Fibroblast of the aortic adventitia (primary cell): ENCODE data around the gene CENPX. TPM values are rescaled to one million over a fixed set of nuclear protein-coding genes. Genes with fewer than 3 reads are reported as not detected.

Source experiments
- DNase-seq: peaks from one replicate; pipeline ENCODE4 v3.0.0-alpha.2; 2010; ENCODE audit warnings: low read depth
- H3K4me3 ChIP-seq: 2 replicates; pipeline ENCODE4 v1.5.1; 2011; ENCODE audit warnings: low read depth, mild to moderate bottlenecking, control low read depth, low read length, moderate library complexity
- CTCF ChIP-seq: IDR thresholded peaks from 2 replicates; pipeline ENCODE4 v1.5.1; 2011; ENCODE audit warnings: mild to moderate bottlenecking, low read length, control low read depth, inconsistent platforms; ENCODE audit not compliant: insufficient read depth
- total RNA-seq: library from RNA; depleted of rRNA; stranded (reverse); fragments of >200 nt; gene quantifications from 2 replicates; pipeline ENCODE4 v1.2.3, GENCODE V29; 2012; ENCODE audit warnings: low replicate concordance

The CENPX gene
- total RNA-seq, 1 donor, result 41.8 TPM

- TF ChIP-seq CTCF, result no peak
- no peak overlapping the region for H3K4me3 ChIP-seq
- DNase-seq, result no peak
Observed at GRCh38 chr17:82028966-82029365, 6.3 kb upstream of the CENPX start.

- DNase-seq, result no peak
- H3K4me3 ChIP-seq, result no peak overlapping the region
- no peak for TF ChIP-seq CTCF
Observed at GRCh38 chr17:82028246-82028645, 5.6 kb upstream of the CENPX start.

GRCh38 chr17:82025401-82026107 is 2.9 kb upstream of the CENPX start:
- no peak for TF ChIP-seq CTCF
- no peak for DNase-seq

GRCh38 chr17:82024859-82025258 is 2.2 kb upstream of the CENPX start:
- DNase-seq, result no peak
- no peak for TF ChIP-seq CTCF
- H3K4me3 ChIP-seq, result no peak overlapping the region

More at GRCh38 chr17:82025401-82026107, 2.9 kb upstream of the CENPX start:
- no peak overlapping the region for H3K4me3 ChIP-seq

- DNase-seq, result no peak
- peak overlapping the region; percentile 74 for H3K4me3 ChIP-seq
- TF ChIP-seq CTCF, result no peak
Observed at GRCh38 chr17:82023447-82024241, 966 bp upstream of the CENPX start.

GRCh38 chr17:82022981-82023446 is 336 bp upstream of the CENPX start, which contains the start of gene LRRC45:
Gene LRRC45 (plus strand): TSS chr17:82023305. CDS start chr17:82023644, 339 bp downstream.
- no peak for TF ChIP-seq CTCF
- DNase-seq, result peak; percentile 99

More at GRCh38 chr17:82022981-82023446, 336 bp upstream of the CENPX start, which contains the start of gene LRRC45:
- H3K4me3 ChIP-seq, result peak within 1 kb of the TSS; percentile 86
